ENCODE measurements around the gene PLXNB3.

PLXNB3 gene

DNA sequence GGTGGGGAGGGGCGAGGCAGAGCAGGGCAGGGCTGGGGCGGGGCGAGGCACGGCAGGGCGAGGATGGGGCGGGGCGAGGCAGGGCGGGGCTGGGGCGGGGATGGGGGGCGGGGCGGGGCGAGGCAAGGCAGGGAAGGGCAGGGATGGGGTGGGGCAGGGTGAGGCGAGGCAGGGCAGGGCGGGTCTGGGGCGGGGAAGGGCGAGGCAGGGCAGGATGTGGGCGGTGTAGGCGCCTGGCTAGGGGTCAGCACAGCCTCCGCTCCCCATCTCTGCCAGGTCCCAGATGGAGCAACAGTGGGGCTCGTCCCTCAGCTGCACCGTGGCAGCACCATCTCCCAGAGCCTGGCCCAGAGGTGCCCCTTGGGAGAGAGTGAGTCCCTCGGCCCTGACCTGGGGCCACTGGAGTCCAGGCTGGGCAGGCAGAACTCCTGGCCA, 12.6 kb downstream of the PLXNB3 start:
- no CpG with 5 or more reads among the region's 22 CpGs for WGBS (ENCODE audit: extremely low coverage, insufficient coverage, insufficient read length)
- H4K12ac ChIP-seq (ENCODE audit: low read depth, low read length) = no peak overlapping the region
- no peaks in the 10 kb centered on the region for H3K79me2 ChIP-seq (ENCODE audit: control insufficient read depth, insufficient read depth, low read length, poor library complexity)
- no peak overlapping the region for H3K4me2 ChIP-seq (ENCODE audit: low read length)
- no peak overlapping the region for H3K27ac ChIP-seq (ENCODE audit: low read depth, low read length)
- no peak overlapping the region for H3K23ac ChIP-seq (ENCODE audit: low read length)
- H2BK5ac ChIP-seq (ENCODE audit: low read depth, low read length, poor library complexity) = no peak overlapping the region
- no peak overlapping the region for H2BK12ac ChIP-seq (ENCODE audit: low read length)
- H3K14ac ChIP-seq (ENCODE audit: low read length) = no peak overlapping the region
- H3K9ac ChIP-seq (ENCODE audit: low read length) = no peak overlapping the region
- H3K4me3 ChIP-seq (ENCODE audit: low read depth, low read length) = no peak overlapping the region
- DNase-seq = no peak
- H3K27me3 ChIP-seq (ENCODE audit: insufficient read depth, low read length) = no peaks in the 10 kb centered on the region
- peaks cover 3% of the 10 kb centered on the region for H3K9me3 ChIP-seq (ENCODE audit: insufficient read depth, low read depth, low read length)
- no peak overlapping the region for H2AFZ ChIP-seq (ENCODE audit: insufficient read depth, low read length, poor library complexity)
- no peaks in the 10 kb centered on the region for H3K4me1 ChIP-seq (ENCODE audit: control insufficient read depth in 1 of 2, insufficient read depth in 2 of 2, low read length in 2 of 2)
- H3K36me3 ChIP-seq (ENCODE audit: control insufficient read depth in 1 of 2, insufficient read depth in 2 of 2, low read length in 2 of 2) = no peaks in the 10 kb centered on the region
- H4K91ac ChIP-seq (ENCODE audit: low read depth, low read length) = no peak overlapping the region
- no peaks in the 10 kb centered on the region for H3K79me1 ChIP-seq (ENCODE audit: low read length)
- no peak overlapping the region for H3K4ac ChIP-seq (ENCODE audit: low read depth, low read length)
- no peak overlapping the region for H2BK120ac ChIP-seq (ENCODE audit: insufficient read depth, low read length, poor library complexity)
- H4K8ac ChIP-seq (ENCODE audit: low read depth, low read length) = no peak overlapping the region
- H3K18ac ChIP-seq (ENCODE audit: low read length) = no peak overlapping the region
- H2AK5ac ChIP-seq (ENCODE audit: low read length) = no peak overlapping the region

DNA sequence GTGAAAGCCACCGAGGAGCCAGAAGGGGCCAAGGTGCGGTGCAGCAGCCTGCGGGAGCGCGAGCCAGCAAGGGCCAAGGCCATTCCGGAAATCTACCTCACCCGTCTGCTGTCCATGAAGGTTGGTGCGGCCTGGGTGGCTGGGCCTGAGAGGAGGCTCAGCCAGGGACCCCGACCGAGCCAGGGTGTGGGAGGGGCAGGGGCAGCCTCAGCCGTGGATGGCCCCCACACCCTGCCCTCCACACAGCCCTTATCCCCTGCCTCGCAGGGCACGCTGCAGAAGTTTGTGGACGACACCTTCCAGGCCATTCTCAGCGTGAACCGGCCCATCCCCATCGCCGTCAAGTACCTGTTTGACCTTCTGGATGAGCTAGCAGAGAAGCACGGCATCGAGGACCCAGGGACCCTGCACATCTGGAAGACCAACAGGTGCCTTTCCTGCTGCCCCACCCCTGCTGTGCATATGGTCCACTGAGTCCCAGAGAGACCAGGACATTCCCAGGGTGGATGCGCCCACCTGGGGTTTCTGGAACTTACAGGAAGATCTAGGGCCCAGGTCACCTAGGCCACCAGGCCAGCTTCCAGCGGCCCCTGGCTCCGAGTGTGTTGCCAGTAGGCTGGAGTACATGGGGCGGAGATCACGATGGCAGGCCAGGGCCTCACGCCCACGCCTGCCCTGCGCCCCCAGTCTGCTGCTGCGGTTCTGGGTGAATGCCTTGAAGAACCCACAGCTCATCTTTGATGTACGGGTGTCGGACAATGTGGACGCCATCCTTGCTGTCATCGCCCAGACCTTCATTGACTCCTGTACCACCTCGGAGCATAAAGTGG, 13.4 kb downstream of the PLXNB3 start:
- no peak overlapping the region for H2AFZ ChIP-seq (ENCODE audit: insufficient read depth, low read length, poor library complexity)
- H2BK120ac ChIP-seq (ENCODE audit: insufficient read depth, low read length, poor library complexity) = no peak overlapping the region
- WGBS (ENCODE audit: extremely low coverage, insufficient coverage, insufficient read length) = no CpG with 5 or more reads among the region's 34 CpGs
- H2AK5ac ChIP-seq (ENCODE audit: low read length) = no peak overlapping the region
- peaks cover 3% of the 10 kb centered on the region for H3K9me3 ChIP-seq (ENCODE audit: insufficient read depth, low read depth, low read length)
- H3K14ac ChIP-seq (ENCODE audit: low read length) = no peak overlapping the region
- no peak for DNase-seq
- H3K27me3 ChIP-seq (ENCODE audit: insufficient read depth, low read length) = no peaks in the 10 kb centered on the region
- H4K8ac ChIP-seq (ENCODE audit: low read depth, low read length) = no peak overlapping the region
- H3K4me3 ChIP-seq (ENCODE audit: low read depth, low read length) = no peak overlapping the region
- no peak overlapping the region for H3K9ac ChIP-seq (ENCODE audit: low read length)
- H4K12ac ChIP-seq (ENCODE audit: low read depth, low read length) = no peak overlapping the region
- no peaks in the 10 kb centered on the region for H3K79me1 ChIP-seq (ENCODE audit: low read length)
- no peak overlapping the region for H3K4ac ChIP-seq (ENCODE audit: low read depth, low read length)
- H3K27ac ChIP-seq (ENCODE audit: low read depth, low read length) = no peak overlapping the region
- no peak overlapping the region for H3K4me2 ChIP-seq (ENCODE audit: low read length)
- H3K79me2 ChIP-seq (ENCODE audit: control insufficient read depth, insufficient read depth, low read length, poor library complexity) = no peaks in the 10 kb centered on the region
- H2BK5ac ChIP-seq (ENCODE audit: low read depth, low read length, poor library complexity) = no peak overlapping the region
- no peaks in the 10 kb centered on the region for H3K36me3 ChIP-seq (ENCODE audit: control insufficient read depth in 1 of 2, insufficient read depth in 2 of 2, low read length in 2 of 2)
- H4K91ac ChIP-seq (ENCODE audit: low read depth, low read length) = no peak overlapping the region
- no peaks in the 10 kb centered on the region for H3K4me1 ChIP-seq (ENCODE audit: control insufficient read depth in 1 of 2, insufficient read depth in 2 of 2, low read length in 2 of 2)
- H3K23ac ChIP-seq (ENCODE audit: low read length) = no peak overlapping the region
- H3K18ac ChIP-seq (ENCODE audit: low read length) = no peak overlapping the region
- no peak overlapping the region for H2BK12ac ChIP-seq (ENCODE audit: low read length)

DNA sequence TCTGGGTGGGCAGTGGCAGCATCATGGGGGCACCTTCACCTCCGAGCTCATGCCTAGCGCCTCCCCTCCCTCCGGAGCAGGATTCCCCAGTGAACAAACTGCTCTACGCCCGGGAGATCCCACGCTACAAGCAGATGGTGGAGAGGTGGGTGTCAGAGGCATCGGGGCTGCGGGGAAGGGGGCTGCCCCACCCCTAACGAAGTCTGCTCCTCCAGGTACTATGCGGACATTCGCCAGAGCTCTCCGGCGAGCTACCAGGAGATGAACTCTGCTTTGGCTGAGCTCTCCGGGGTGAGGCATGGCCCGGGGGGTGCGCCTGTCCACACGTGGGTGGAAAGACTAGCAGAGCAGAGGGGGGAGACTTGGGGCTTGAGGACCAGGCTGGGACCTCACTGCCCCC, 14.1 kb downstream of the PLXNB3 start:
- H3K4me1 ChIP-seq (ENCODE audit: control insufficient read depth in 1 of 2, insufficient read depth in 2 of 2, low read length in 2 of 2) = no peaks in the 10 kb centered on the region
- no peak overlapping the region for H3K4ac ChIP-seq (ENCODE audit: low read depth, low read length)
- H3K4me3 ChIP-seq (ENCODE audit: low read depth, low read length) = no peak overlapping the region
- H4K8ac ChIP-seq (ENCODE audit: low read depth, low read length) = no peak overlapping the region
- no peaks in the 10 kb centered on the region for H3K27me3 ChIP-seq (ENCODE audit: insufficient read depth, low read length)
- H3K4me2 ChIP-seq (ENCODE audit: low read length) = no peak overlapping the region
- H4K91ac ChIP-seq (ENCODE audit: low read depth, low read length) = no peak overlapping the region
- no peak overlapping the region for H3K9ac ChIP-seq (ENCODE audit: low read length)
- WGBS (ENCODE audit: extremely low coverage, insufficient coverage, insufficient read length) = no CpG with 5 or more reads among the region's 17 CpGs
- H3K27ac ChIP-seq (ENCODE audit: low read depth, low read length) = no peak overlapping the region
- no peak overlapping the region for H3K14ac ChIP-seq (ENCODE audit: low read length)
- H2AK5ac ChIP-seq (ENCODE audit: low read length) = no peak overlapping the region
- H3K79me1 ChIP-seq (ENCODE audit: low read length) = no peaks in the 10 kb centered on the region
- H2BK120ac ChIP-seq (ENCODE audit: insufficient read depth, low read length, poor library complexity) = no peak overlapping the region
- H4K12ac ChIP-seq (ENCODE audit: low read depth, low read length) = no peak overlapping the region
- no peaks in the 10 kb centered on the region for H3K79me2 ChIP-seq (ENCODE audit: control insufficient read depth, insufficient read depth, low read length, poor library complexity)
- peaks cover 3% of the 10 kb centered on the region for H3K9me3 ChIP-seq (ENCODE audit: insufficient read depth, low read depth, low read length)
- no peak overlapping the region for H2BK12ac ChIP-seq (ENCODE audit: low read length)
- no peak overlapping the region for H2BK5ac ChIP-seq (ENCODE audit: low read depth, low read length, poor library complexity)
- DNase-seq = no peak
- no peak overlapping the region for H2AFZ ChIP-seq (ENCODE audit: insufficient read depth, low read length, poor library complexity)
- no peak overlapping the region for H3K23ac ChIP-seq (ENCODE audit: low read length)
- H3K18ac ChIP-seq (ENCODE audit: low read length) = no peak overlapping the region
- H3K36me3 ChIP-seq (ENCODE audit: control insufficient read depth in 1 of 2, insufficient read depth in 2 of 2, low read length in 2 of 2) = peaks cover 0 to 1% of the 10 kb centered on the region in 2 experiments

DNA sequence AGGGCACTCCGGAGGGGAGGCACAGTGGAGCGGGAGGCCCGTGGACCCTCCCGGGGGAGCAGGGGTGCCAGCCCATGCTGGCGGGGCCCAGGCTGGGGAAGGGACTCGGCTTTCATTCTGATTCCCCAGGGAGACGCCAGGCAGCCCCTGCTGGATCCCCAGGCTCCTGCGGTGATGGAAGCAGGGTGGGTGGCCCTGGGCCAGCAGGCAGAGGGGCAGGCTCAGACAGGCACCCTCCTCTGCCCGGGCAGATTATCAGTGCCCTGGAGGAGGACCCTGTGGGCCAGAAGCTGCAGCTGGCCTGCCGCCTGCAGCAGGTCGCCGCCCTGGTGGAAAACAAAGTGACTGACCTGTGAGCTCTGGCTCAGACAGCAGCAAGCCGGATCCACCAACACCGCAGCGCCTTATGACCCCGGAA, 14.6 kb downstream of the PLXNB3 start:
- H3K14ac ChIP-seq (ENCODE audit: low read length) = no peak overlapping the region
- no CpG with 5 or more reads among the region's 16 CpGs for WGBS (ENCODE audit: extremely low coverage, insufficient coverage, insufficient read length)
- no peaks in the 10 kb centered on the region for H3K79me2 ChIP-seq (ENCODE audit: control insufficient read depth, insufficient read depth, low read length, poor library complexity)
- H2AK5ac ChIP-seq (ENCODE audit: low read length) = no peak overlapping the region
- no peaks in the 10 kb centered on the region for H3K27me3 ChIP-seq (ENCODE audit: insufficient read depth, low read length)
- no peak overlapping the region for H2BK12ac ChIP-seq (ENCODE audit: low read length)
- no peak overlapping the region for H2BK120ac ChIP-seq (ENCODE audit: insufficient read depth, low read length, poor library complexity)
- H3K4me3 ChIP-seq (ENCODE audit: low read depth, low read length) = no peak overlapping the region
- H4K8ac ChIP-seq (ENCODE audit: low read depth, low read length) = no peak overlapping the region
- H4K12ac ChIP-seq (ENCODE audit: low read depth, low read length) = no peak overlapping the region
- H3K9me3 ChIP-seq (ENCODE audit: insufficient read depth, low read depth, low read length) = peaks cover 3% of the 10 kb centered on the region
- H3K27ac ChIP-seq (ENCODE audit: low read depth, low read length) = no peak overlapping the region
- no peak overlapping the region for H3K4ac ChIP-seq (ENCODE audit: low read depth, low read length)
- H3K4me1 ChIP-seq (ENCODE audit: control insufficient read depth in 1 of 2, insufficient read depth in 2 of 2, low read length in 2 of 2) = no peaks in the 10 kb centered on the region
- no peak overlapping the region for H3K23ac ChIP-seq (ENCODE audit: low read length)
- no peak overlapping the region for H2AFZ ChIP-seq (ENCODE audit: insufficient read depth, low read length, poor library complexity)
- H3K79me1 ChIP-seq (ENCODE audit: low read length) = no peaks in the 10 kb centered on the region
- H3K9ac ChIP-seq (ENCODE audit: low read length) = no peak overlapping the region
- H3K18ac ChIP-seq (ENCODE audit: low read length) = no peak overlapping the region
- no peak overlapping the region for H3K4me2 ChIP-seq (ENCODE audit: low read length)
- DNase-seq = no peak
- H2BK5ac ChIP-seq (ENCODE audit: low read depth, low read length, poor library complexity) = no peak overlapping the region
- H4K91ac ChIP-seq (ENCODE audit: low read depth, low read length) = no peak overlapping the region
- peaks cover 3 to 5% of the 10 kb centered on the region in 2 experiments for H3K36me3 ChIP-seq (ENCODE audit: control insufficient read depth in 1 of 2, insufficient read depth in 2 of 2, low read length in 2 of 2)
